Measurements from ENCODE around the gene ATP2B2.
A peak's percentile ranks its signal among the peaks of the same experiment; 100 is the strongest.

Gene ATP2B2

DNA sequence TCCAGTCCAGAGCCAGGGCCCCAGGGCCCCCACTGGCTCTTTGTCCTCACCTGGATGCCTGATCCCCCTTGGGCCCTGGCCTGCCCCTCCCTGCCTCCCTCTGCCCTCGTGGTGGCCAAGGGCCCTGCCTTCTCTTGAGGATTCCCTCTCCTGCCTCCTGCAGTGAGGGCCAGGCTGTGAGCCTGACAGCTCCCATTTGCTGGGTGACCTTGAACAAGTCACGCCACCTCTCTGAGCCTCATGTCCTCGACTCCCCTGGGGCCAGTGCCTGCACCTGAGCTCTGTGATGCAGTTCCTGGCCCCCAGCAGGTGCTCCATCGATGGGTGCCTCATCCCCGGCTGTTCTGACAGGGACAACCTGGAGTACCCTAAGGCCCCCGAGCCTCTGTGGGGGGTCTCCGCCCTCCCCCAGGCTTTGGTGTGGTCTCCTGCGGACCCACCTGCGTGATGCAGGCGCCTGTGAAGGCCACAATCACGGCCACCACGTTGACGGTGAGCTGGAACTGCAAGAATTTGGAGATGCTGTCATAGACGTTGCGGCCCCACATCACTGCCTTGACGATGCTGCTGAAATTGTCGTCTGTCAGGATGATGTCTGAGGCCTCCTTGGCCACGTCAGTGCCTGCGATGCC lies 160.3 kb downstream of the ATP2B2 start:
- no CpG with 5 or more reads among the region's 19 CpGs for WGBS, 2 donors (ENCODE audit: extremely low coverage in 2 of 2, insufficient read length in 2 of 2, insufficient replicate concordance in 1 of 2)
- H2AFZ ChIP-seq (ENCODE audit: low read length), result no peak overlapping the region
- H2BK15ac ChIP-seq (ENCODE audit: low read length), result no peak overlapping the region
- no peak overlapping the region for H2BK12ac ChIP-seq (ENCODE audit: low read length)
- DNase-seq (ENCODE audit: low spot score), result no peak
- peak overlapping the region; percentile 64 for H2AK5ac ChIP-seq (ENCODE audit: low read depth, low read length)
- H3K4me2 ChIP-seq (ENCODE audit: insufficient read depth, low read length, poor library complexity, severe bottlenecking), result no peak overlapping the region
- peak overlapping the region; percentile 13 for H3K18ac ChIP-seq (ENCODE audit: low read length)
- no peak overlapping the region for H3K4ac ChIP-seq (ENCODE audit: low read length)
- no peaks in the 10 kb centered on the region for H3K9me3 ChIP-seq (replicated peaks in 1 of 2; ENCODE audit: control insufficient read depth in 2 of 2, insufficient read depth in 1 of 2, low read depth in 1 of 2, low read length in 2 of 2)
- peak overlapping the region; percentile 34 for H3K9ac ChIP-seq (ENCODE audit: low read depth, low read length, poor library complexity)
- peak overlapping the region; percentile 14 for H3K14ac ChIP-seq (ENCODE audit: low read length)
- no peaks in the 10 kb centered on the region for H3K36me3 ChIP-seq (replicated peaks in 1 of 2; ENCODE audit: control insufficient read depth in 2 of 2, insufficient read depth in 2 of 2, low read length in 2 of 2)
- H4K91ac ChIP-seq (ENCODE audit: low read depth, low read length, poor library complexity), result no peak overlapping the region
- H2BK5ac ChIP-seq (ENCODE audit: low read length), result no peak overlapping the region
- H3K4me3 ChIP-seq (ENCODE audit: low read length in 2 of 2), result no peak overlapping the region
- peaks cover 0 to 43% (median 0%) of the 10 kb centered on the region in 3 experiments for H3K27me3 ChIP-seq (ENCODE audit: control insufficient read depth in 3 of 3, insufficient read depth in 3 of 3, low read depth in 1 of 3, low read length in 3 of 3)
- no peak overlapping the region for H4K8ac ChIP-seq (ENCODE audit: low read depth, low read length)
- H3K79me1 ChIP-seq (ENCODE audit: low read depth, low read length), result no peaks in the 10 kb centered on the region
- no peak overlapping the region for H3K27ac ChIP-seq (replicated peaks; ENCODE audit: low read length)
- H3K4me1 ChIP-seq (ENCODE audit: control insufficient read depth in 2 of 2, insufficient read depth in 1 of 2, low read depth in 1 of 2, low read length in 2 of 2), result no peaks in the 10 kb centered on the region
- peak overlapping the region; percentile 26 for H3K23ac ChIP-seq (ENCODE audit: low read depth, low read length, poor library complexity)
- H2BK120ac ChIP-seq (ENCODE audit: low read depth, low read length), result no peak overlapping the region

DNA sequence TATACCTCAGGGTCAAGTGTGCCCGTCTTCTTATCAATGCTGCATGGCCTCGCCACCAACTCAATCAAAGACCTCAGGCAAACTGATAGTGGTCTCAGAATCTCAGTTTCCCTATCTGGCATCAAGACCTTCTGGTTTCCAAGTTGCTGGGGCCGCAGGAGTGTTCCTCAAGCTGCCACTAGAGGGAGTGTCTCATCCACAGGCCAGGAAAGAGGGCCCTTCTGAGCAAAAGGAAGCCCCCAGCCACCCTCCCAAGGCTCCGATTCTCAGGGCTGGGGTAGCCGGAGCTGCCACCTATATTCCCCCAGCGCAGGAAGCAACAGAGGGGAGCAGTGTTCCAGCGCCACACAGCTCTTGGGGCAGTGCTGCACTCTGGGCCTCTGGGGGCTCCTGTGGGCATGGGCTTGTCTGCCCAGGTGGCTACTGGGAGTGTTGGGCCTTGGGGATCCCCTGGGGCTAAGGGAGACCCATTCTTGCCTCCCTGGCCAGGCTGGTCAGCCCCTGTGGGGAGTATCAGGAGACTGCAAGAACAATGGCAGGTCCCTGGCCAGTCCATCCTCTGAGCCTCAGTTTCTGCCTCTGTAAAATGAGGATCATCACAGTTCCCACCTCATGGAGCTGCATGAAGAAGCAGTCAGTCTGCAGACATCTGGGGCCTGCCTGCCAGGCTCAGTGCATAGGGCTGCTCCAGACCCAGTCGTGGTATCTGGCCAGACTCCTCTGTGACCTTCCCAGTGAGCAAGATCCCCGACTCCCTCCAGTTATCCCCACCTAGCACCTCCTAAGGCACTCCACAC lies 161.0 kb downstream of the ATP2B2 start:
- Histone ChIP-seq H4K8ac (ENCODE audit: low read depth, low read length) (no peak overlapping the region), H3K14ac (ENCODE audit: low read length) (no peak overlapping the region), H3K18ac (ENCODE audit: low read length) (peak overlapping the region; percentile 76), H3K27ac (replicated peaks; ENCODE audit: low read length) (no peak overlapping the region), H2AFZ (ENCODE audit: low read length) (peak overlapping the region; percentile 58), H2BK12ac (ENCODE audit: low read length) (no peak overlapping the region), H2BK5ac (ENCODE audit: low read length) (no peak overlapping the region), H2BK15ac (ENCODE audit: low read length) (no peak overlapping the region), H3K4me2 (ENCODE audit: insufficient read depth, low read length, poor library complexity, severe bottlenecking) (no peak overlapping the region), H3K9me3 (replicated peaks in 1 of 2; ENCODE audit: control insufficient read depth in 2 of 2, insufficient read depth in 1 of 2, low read depth in 1 of 2, low read length in 2 of 2) (no peaks in the 10 kb centered on the region), H3K23ac (ENCODE audit: low read depth, low read length, poor library complexity) (no peak overlapping the region), H3K9ac (ENCODE audit: low read depth, low read length, poor library complexity) (no peak overlapping the region), H3K4me1 (ENCODE audit: control insufficient read depth in 2 of 2, insufficient read depth in 1 of 2, low read depth in 1 of 2, low read length in 2 of 2) (no peaks in the 10 kb centered on the region), H3K27me3 (ENCODE audit: control insufficient read depth in 3 of 3, insufficient read depth in 3 of 3, low read depth in 1 of 3, low read length in 3 of 3) (peaks cover 0 to 45% (median 0%) of the 10 kb centered on the region in 3 experiments), H2AK5ac (ENCODE audit: low read depth, low read length) (peak overlapping the region; percentile 64), H3K36me3 (replicated peaks in 1 of 2; ENCODE audit: control insufficient read depth in 2 of 2, insufficient read depth in 2 of 2, low read length in 2 of 2) (no peaks in the 10 kb centered on the region), H2BK120ac (ENCODE audit: low read depth, low read length) (no peak overlapping the region), H3K79me1 (ENCODE audit: low read depth, low read length) (no peaks in the 10 kb centered on the region), H4K91ac (ENCODE audit: low read depth, low read length, poor library complexity) (no peak overlapping the region), H3K4me3 (ENCODE audit: low read length in 2 of 2) (no peak overlapping the region), H3K4ac (ENCODE audit: low read length) (no peak overlapping the region)
- peak; percentile 67 for DNase-seq (ENCODE audit: low spot score)
- no CpG with 5 or more reads among the region's 9 CpGs for WGBS, 2 donors (ENCODE audit: extremely low coverage in 2 of 2, insufficient read length in 2 of 2, insufficient replicate concordance in 1 of 2)

DNA sequence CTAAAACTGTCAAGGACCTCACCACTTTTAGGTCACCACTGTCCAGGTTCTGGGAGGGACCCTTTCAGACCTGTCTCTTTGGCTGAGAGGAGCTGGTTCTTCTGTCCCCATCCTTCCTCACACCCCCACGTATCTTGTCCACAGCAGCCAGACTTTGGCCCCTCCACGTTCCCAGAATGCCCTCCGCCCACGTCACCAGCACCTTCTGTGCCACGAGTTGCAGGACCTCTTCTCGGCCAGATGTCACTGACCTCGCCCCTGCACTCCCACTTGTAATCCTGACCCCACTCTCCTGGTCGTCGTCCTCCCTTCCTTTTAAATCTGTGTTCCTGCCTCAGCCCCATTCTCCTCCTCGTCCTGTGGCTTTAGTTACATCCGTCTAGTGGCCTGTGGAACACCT lies 161.9 kb downstream of the ATP2B2 start:
- Histone ChIP-seq H2BK12ac (ENCODE audit: low read length) (no peak overlapping the region), H3K79me1 (ENCODE audit: low read depth, low read length) (no peaks in the 10 kb centered on the region), H3K4ac (ENCODE audit: low read length) (no peak overlapping the region), H4K91ac (ENCODE audit: low read depth, low read length, poor library complexity) (no peak overlapping the region), H3K27ac (replicated peaks; ENCODE audit: low read length) (no peak overlapping the region), H2AK5ac (ENCODE audit: low read depth, low read length) (peak overlapping the region; percentile 44), H3K23ac (ENCODE audit: low read depth, low read length, poor library complexity) (peak overlapping the region; percentile 56), H3K9me3 (replicated peaks in 1 of 2; ENCODE audit: control insufficient read depth in 2 of 2, insufficient read depth in 1 of 2, low read depth in 1 of 2, low read length in 2 of 2) (no peaks in the 10 kb centered on the region), H3K4me2 (ENCODE audit: insufficient read depth, low read length, poor library complexity, severe bottlenecking) (no peak overlapping the region), H3K4me1 (ENCODE audit: control insufficient read depth in 2 of 2, insufficient read depth in 1 of 2, low read depth in 1 of 2, low read length in 2 of 2) (peaks cover 0 to 4% of the 10 kb centered on the region in 2 donors), H3K14ac (ENCODE audit: low read length) (no peak overlapping the region), H3K9ac (ENCODE audit: low read depth, low read length, poor library complexity) (peak overlapping the region; percentile 25), H2AFZ (ENCODE audit: low read length) (no peak overlapping the region), H3K4me3 (ENCODE audit: low read length in 2 of 2) (no peak overlapping the region), H4K8ac (ENCODE audit: low read depth, low read length) (no peak overlapping the region), H3K36me3 (replicated peaks in 1 of 2; ENCODE audit: control insufficient read depth in 2 of 2, insufficient read depth in 2 of 2, low read length in 2 of 2) (no peaks in the 10 kb centered on the region), H3K18ac (ENCODE audit: low read length) (peak overlapping the region; percentile 35), H2BK15ac (ENCODE audit: low read length) (no peak overlapping the region), H2BK5ac (ENCODE audit: low read length) (no peak overlapping the region), H2BK120ac (ENCODE audit: low read depth, low read length) (no peak overlapping the region), H3K27me3 (ENCODE audit: control insufficient read depth in 3 of 3, insufficient read depth in 3 of 3, low read depth in 1 of 3, low read length in 3 of 3) (peaks cover 0 to 43% (median 0%) of the 10 kb centered on the region in 3 experiments)
- no CpG with 5 or more reads among the region's 11 CpGs for WGBS, 2 donors (ENCODE audit: extremely low coverage in 2 of 2, insufficient read length in 2 of 2, insufficient replicate concordance in 1 of 2)
- no peak for DNase-seq (ENCODE audit: low spot score)

DNA sequence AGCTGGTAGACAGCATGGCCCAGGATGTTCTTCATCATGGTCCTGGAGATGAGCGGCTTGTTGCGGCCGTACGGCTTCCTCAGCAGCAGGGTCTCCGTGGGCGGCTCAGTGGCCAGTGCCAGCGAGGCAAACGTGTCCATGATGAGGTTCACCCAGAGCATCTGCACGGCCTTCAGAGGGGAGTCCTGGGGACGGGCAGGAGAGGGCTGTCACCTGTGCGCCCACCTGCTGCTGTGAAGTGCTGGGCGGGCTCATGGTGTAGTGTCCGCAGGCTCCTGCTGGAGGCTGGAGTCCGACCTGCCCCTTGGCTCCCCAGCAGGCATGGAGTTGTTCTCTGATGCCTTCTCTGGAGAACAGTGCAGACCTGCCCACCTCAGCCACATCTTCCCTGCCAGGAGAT lies 162.6 kb downstream of the ATP2B2 start:
- Histone ChIP-seq H3K18ac (ENCODE audit: low read length) (peak overlapping the region; percentile 29), H2BK12ac (ENCODE audit: low read length) (peak overlapping the region; percentile 52), H3K9ac (ENCODE audit: low read depth, low read length, poor library complexity) (no peak overlapping the region), H2BK5ac (ENCODE audit: low read length) (peak overlapping the region; percentile 80), H2AFZ (ENCODE audit: low read length) (no peak overlapping the region), H3K36me3 (replicated peaks in 1 of 2; ENCODE audit: control insufficient read depth in 2 of 2, insufficient read depth in 2 of 2, low read length in 2 of 2) (no peaks in the 10 kb centered on the region), H2BK15ac (ENCODE audit: low read length) (peak overlapping the region; percentile 42), H3K9me3 (replicated peaks in 1 of 2; ENCODE audit: control insufficient read depth in 2 of 2, insufficient read depth in 1 of 2, low read depth in 1 of 2, low read length in 2 of 2) (no peaks in the 10 kb centered on the region), H4K91ac (ENCODE audit: low read depth, low read length, poor library complexity) (no peak overlapping the region), H3K4ac (ENCODE audit: low read length) (no peak overlapping the region), H3K79me1 (ENCODE audit: low read depth, low read length) (no peaks in the 10 kb centered on the region), H3K14ac (ENCODE audit: low read length) (no peak overlapping the region), H2BK120ac (ENCODE audit: low read depth, low read length) (no peak overlapping the region), H2AK5ac (ENCODE audit: low read depth, low read length) (peak overlapping the region; percentile 32), H3K27ac (replicated peaks; ENCODE audit: low read length) (no peak overlapping the region), H3K4me1 (ENCODE audit: control insufficient read depth in 2 of 2, insufficient read depth in 1 of 2, low read depth in 1 of 2, low read length in 2 of 2) (peaks cover 0 to 6% of the 10 kb centered on the region in 2 donors), H3K23ac (ENCODE audit: low read depth, low read length, poor library complexity) (peak overlapping the region; percentile 34), H4K8ac (ENCODE audit: low read depth, low read length) (no peak overlapping the region), H3K4me3 (ENCODE audit: low read length in 2 of 2) (no peak overlapping the region), H3K27me3 (ENCODE audit: control insufficient read depth in 3 of 3, insufficient read depth in 3 of 3, low read depth in 1 of 3, low read length in 3 of 3) (peaks cover 0 to 40% (median 0%) of the 10 kb centered on the region in 3 experiments), H3K4me2 (ENCODE audit: insufficient read depth, low read length, poor library complexity, severe bottlenecking) (no peak overlapping the region)
- WGBS, 2 donors (ENCODE audit: extremely low coverage in 2 of 2, insufficient read length in 2 of 2, insufficient replicate concordance in 1 of 2), result no CpG with 5 or more reads among the region's 14 CpGs
- DNase-seq (ENCODE audit: low spot score), result no peak
